Mammary epithelial cell (primary cell): ENCODE measurements around the gene RAB10.

ENCODE experiments used
- EZH2 ChIP-seq: IDR thresholded peaks from 2 replicates; pipeline ENCODE4 v1.6.1; 2012; ENCODE audit warnings: low read length, inconsistent platforms, borderline replicate concordance
- TF ChIP-seq, protein P1 (sequence below), 2 donors: IDR thresholded peaks in 1 of 2; conservative IDR thresholded peaks in 1 of 2; 2 replicates each; pipeline ENCODE4 v1.5.1; 2011 to 2012; ENCODE audit warnings: inconsistent platforms in 2 of 2, low read length in 2 of 2, mild to moderate bottlenecking in 2 of 2, control low read depth in 1 of 2, low read depth in 1 of 2; ENCODE audit not compliant: insufficient read depth in 1 of 2; ENCODE audit errors: extremely low read depth in 1 of 2

DNA sequence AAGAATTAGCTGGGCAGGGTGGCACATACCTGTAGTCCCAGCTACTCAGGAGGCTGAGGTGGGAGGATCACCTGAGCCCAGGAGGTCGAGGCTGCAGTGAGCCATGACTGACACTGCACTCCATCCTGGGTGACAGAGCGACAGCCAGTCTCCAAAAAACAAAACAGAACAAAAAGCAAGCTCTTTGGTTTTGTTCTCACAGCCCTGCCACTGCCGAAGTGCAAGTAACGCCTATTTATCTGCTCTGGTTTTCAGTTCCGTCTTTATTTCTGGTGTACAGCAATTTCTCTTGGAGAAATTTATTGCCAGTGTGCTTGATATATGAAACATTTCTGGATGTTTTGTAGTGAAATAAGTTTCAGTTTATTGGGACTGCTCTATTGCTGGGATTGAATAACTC, 61.9 kb downstream of the RAB10 start:
- no peak for TF ChIP-seq EZH2
- TF ChIP-seq, protein P1, sequence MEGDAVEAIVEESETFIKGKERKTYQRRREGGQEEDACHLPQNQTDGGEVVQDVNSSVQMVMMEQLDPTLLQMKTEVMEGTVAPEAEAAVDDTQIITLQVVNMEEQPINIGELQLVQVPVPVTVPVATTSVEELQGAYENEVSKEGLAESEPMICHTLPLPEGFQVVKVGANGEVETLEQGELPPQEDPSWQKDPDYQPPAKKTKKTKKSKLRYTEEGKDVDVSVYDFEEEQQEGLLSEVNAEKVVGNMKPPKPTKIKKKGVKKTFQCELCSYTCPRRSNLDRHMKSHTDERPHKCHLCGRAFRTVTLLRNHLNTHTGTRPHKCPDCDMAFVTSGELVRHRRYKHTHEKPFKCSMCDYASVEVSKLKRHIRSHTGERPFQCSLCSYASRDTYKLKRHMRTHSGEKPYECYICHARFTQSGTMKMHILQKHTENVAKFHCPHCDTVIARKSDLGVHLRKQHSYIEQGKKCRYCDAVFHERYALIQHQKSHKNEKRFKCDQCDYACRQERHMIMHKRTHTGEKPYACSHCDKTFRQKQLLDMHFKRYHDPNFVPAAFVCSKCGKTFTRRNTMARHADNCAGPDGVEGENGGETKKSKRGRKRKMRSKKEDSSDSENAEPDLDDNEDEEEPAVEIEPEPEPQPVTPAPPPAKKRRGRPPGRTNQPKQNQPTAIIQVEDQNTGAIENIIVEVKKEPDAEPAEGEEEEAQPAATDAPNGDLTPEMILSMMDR (conservative IDR thresholded peaks at IDR 0.05 in 1 of 2, IDR thresholded peaks at IDR 0.05 in 1 of 2; ENCODE audit: extremely low read depth in 1 of 2, insufficient read depth in 1 of 2, low read depth in 1 of 2, low read length in 2 of 2), result no peak
